CD4-positive, alpha-beta T cell treated with Interleukin-15 for 1 hour (primary cell): Measurements from ENCODE around the gene ARHGAP45.
A peak's percentile ranks its signal among the peaks of the same experiment; 100 is the strongest.

Experiments used
- DNase-seq: peaks from one replicate; pipeline ENCODE4 v3.0.0-alpha.2; 2020

ARHGAP45 gene

DNA sequence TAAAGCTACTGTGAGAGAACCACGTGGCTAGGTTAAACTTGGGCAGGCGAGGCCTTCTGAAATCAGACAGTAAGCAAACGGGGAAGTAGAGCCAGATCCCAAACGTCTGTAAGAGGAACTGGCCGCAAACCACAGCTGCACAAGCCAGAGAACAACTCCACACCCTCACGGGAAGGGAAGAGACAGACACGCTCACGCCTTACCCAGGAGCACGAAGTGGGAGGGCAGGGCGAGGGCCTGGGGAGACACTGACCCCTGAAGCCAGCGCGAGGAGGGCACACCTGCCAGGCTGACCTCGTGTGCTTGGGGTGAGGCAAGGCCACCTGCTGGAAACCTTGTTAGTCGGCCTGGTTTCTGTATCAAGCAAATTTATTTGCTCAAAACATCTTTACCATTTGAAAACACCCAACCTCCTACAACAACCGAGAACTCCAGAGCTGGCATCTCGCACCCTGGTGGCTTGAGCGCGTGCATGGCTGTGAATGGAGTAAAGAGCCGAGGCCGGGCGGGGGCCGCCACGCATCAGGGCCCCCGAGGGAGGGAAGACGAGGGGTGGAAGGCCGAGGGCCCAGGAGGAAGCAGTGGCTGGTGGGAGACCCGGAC, 20.9 kb downstream of the ARHGAP45 start:
- peak; percentile 77 for DNase-seq

GRCh38 chr19:1088416-1089010, 21.5 kb downstream of the ARHGAP45 start:
- no peak for DNase-seq

DNA sequence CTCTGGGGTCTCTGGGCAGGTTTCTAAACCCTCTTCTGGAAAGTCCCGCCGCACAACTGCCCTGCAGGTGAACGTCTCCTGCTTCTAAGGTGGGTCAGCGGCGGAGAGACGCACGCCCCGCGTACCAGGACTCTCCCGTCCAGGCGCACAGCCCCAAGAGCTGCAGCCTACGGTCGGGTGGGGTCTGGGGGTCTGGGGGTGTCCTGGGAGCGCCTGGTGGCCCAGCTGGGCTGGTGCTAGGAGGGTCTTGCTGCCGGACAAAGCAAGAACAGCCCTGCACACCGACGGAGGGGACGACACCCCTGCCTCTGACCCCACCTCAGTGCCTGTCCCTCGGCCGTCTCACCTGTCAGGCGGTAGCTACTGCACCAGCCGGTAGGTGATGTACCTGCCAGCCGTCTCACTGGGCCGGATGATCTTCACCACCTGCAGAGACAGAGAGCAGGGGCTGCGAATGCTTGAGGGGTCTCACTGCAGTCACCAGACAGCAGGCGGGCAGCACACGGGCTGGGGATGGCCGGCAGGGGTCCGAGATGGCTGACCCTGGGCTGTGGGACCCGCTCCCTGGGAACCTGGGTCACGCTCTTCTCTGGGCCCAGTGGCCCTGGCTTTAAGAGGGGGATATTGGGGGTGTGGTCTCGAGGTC, 22.3 kb downstream of the ARHGAP45 start:
- no peak for DNase-seq

- DNase-seq: peak; percentile 74
Measured at GRCh38 chr19:1089891-1090290, 22.9 kb downstream of the ARHGAP45 start.

DNA sequence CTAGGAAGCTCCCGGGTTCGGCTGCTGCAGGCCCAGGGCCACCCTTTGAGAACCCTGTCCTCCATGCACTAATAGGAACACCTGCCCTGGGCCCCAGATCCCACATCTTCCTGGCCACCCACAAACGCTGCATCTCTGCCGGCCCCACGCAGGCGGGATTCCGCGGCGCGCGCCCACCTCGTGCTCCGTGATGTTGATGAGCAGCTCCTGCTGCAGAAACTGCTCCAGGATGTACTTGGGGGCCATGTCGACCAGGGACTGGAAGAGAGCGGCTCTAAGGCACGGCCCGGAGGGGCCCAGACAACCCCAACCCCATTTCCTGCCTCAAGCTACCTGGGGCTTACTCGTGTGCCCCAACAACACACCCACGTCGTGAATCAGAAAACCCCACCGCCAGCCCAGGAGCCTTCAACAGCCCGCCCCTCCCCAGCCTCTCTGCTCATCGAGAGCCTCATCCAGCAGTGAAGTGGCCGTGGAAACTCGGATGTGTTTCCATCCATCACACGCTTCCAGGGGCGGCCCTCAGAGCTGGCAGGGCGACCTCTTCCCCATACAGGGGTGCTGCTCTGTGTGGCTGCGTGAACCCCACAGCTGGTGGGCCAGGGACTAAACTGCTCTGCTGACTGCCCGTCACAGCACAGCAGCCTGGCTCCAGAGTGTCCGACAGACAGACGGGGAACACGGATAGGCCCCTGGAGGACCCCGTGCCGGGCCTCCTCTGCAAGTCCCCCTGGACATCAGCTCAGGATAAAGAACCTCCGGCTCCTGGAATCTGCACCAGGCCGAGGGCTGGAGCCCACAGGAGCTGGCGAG, 24.0 kb downstream of the ARHGAP45 start:
- no peak for DNase-seq

- no peak for DNase-seq
Measured at GRCh38 chr19:1091544-1092175, 24.7 kb downstream of the ARHGAP45 start.

- no peak for DNase-seq
Measured at GRCh38 chr19:1093330-1093729, 26.4 kb downstream of the ARHGAP45 start.

- DNase-seq: no peak
Measured at GRCh38 chr19:1093811-1094553, 27.0 kb downstream of the ARHGAP45 start.

DNA sequence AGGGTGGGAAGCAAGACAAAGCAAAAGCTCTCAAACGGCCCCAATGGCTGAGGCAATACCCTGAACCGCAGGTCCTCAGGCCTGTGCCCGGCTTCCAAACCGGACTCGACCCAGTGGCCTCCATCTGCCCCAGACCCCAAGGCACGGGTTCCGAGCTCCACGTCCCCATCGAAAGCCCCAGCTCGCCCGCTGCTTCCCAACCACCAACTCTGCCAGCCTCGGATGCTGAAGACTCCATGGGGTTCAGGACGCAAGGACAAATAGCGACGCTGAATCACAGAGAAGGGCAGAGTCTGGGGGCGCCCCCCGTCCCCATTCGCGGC, 27.6 kb downstream of the ARHGAP45 start:
- no peak for DNase-seq

- peak; percentile 97 for DNase-seq
Measured at GRCh38 chr19:1094978-1095701, 28.2 kb downstream of the ARHGAP45 start, which contains the start of gene POLR2E. Gene POLR2E, minus strand, starts transcription at chr19:1095375. Its CDS starts 60 bp downstream, at chr19:1095315.

DNA sequence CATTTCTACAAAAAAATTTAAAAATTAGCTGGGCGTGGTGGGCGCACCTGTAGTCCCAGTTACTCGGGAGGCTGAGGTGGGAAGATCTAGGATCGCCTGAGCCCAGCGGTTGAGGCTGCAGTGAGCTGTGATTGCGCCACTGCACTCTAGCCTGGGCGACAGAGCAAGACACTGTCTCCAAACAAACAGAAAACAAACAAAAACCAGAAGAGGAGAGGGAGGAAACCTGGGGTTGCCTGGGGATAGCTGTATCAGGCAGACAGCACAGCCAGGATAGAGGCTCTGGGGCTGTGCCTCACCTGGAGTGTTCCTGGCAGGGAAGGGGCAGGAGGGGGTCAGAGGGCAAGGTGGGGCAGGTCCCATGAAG, 30.8 kb downstream of the ARHGAP45 start:
- DNase-seq: no peak

DNA sequence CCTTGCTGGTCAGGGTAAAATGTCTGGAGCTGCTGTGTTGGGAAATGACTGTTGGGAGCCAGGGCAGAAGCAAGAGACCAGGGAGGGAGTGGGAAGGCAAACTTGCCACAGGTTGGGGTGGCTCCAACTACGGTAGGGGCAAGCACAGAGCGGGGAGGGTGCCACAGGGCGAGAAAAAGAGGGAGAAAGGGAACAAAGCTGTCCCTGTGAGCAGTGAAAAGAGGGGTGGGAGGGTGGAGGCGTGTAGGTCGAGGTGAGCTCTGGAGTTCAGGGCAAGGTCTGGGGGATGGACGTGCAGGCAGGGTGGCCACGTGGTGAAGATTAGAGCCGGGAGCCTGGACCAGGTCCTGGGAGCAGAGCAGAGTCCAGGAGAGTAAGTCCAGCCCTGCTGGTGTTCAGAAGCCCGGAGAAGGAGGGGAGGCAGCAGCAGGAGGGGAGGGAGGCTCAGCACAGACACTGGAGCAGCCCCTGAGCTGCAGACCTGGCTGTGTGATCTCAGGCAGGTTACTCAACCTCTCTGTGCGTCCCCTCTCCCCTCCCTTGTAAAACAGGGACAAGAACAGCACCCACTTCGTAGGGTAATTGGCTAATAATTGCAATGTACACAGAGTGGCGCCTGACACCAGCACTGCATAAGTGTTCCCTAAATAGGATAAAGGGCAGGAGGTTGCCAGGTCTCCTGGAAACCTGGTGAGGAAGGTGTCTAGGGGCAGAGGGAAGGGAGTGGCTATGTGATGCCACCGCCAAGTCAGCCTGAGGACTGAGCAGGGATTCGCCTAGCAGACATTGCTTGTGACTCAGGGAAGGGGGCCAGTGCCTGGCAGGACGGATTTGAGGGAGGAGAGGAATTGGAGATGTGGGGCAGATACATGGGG, 31.4 kb downstream of the ARHGAP45 start:
- DNase-seq: no peak

GRCh38 chr19:1101337-1101698, 34.4 kb downstream of the ARHGAP45 start:
- DNase-seq: peak; percentile 32

GRCh38 chr19:1102407-1103131, 35.6 kb downstream of the ARHGAP45 start:
- DNase-seq: peak; percentile 33

DNA sequence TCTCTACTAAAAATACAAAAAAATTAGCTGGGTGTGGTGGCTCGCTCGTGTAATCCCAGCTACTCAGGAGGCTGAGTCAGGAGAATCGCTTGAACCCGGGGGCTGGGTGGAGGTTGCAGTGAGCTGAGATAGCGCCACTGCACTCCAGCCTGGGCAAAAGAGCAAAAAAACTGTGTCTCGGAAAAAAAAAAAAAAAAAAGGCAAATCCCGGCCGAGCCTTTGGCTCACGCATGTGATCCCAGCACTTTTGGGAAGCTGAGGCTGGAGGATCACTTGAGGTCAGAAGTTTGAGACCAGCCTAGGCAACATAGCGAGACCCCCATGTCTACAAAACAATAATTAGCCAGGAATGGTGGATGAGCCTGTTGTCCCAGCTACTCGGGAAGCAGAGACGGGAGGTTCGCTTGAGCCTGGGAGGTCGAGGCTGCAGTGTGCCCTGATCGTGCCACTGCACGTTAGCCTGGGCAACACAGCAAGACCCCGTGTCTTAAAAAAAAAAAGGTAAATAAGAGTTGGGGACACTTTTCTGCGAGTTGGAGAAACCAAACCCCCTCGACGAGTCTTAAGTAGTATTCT, 36.3 kb downstream of the ARHGAP45 start:
- DNase-seq: no peak

DNA sequence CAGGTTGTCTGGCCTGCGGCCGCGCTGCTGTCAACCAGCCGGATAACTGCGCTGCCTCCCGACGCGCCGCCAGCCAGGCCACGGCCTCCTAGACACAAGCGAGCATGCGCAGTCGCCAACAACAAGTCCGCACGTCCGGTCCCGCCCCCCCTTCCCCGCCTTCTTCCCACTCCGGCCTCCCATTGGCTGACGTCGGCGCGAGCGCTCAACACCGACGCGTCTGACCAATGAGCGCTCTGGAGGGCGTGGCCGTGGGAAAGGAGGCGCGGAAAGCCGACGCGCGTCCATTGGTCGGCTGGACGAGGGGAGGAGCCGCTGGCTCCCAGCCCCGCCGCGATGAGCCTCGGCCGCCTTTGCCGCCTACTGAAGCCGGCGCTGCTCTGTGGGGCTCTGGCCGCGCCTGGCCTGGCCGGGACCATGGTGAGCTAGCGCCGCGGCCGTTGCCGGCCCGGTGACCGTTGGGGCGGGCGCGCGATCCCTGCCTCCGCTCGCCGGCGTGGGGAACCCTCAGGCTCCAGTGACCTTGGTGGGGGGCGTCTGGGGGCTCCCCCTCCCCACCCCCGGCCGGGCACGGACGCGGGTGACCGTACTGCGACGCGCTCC, 36.8 kb downstream of the ARHGAP45 start, which contains the start of gene GPX4:
GPX4 (plus strand) TSS at position 287 of the 603 bp plus-strand sequence; CDS start at position 337, 50 bp downstream.
- DNase-seq: peak; percentile 99

DNA sequence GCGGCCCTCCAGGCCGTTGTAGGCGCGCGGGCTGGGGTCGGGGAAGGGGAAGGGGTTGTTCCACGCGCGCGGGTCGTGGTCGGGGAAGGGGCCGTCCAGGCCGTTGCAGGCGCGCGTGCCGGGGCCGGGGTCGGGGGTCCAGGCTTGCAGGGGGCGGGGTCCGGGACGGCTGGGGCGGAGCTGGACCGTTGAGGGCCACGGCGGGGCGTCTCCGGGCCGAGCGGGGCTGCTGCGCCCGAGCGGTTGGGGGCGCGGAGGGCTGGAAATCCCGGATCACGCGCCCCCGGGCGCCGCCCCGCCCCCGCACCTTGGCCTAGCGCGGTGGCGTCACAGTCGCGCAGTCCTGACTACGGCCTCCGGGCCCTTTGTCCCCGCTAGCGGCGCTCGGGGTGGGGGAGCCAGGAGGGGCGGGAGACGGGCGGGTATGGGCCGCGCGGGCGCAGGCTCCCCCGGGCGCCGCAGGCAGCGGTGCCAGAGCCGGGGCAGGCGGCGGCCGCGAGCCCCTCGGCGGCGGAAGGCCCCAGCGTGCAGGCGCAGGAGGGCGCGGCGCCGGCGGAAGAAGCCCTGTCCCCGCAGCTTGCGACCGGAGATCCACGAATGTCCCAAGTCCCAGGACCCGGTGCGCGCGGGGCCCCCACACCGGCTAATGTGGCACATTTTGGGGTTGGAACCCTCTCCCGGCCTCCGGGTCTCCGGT, 37.5 kb downstream of the ARHGAP45 start:
- peak; percentile 82 for DNase-seq
